Lower leg skin (tissue), 4 donors: ENCODE results near the gene DNAH8. TPM values are rescaled to one million over a fixed set of nuclear protein-coding genes. Genes with fewer than 3 reads are reported as not detected.

Source experiments
- DNase-seq, 2 donors: peaks; one replicate each; pipeline ENCODE4 v3.0.0-alpha.2; 2019; ENCODE audit warnings: low spot score in 2 of 2
- H3K4me3 ChIP-seq: fragments of 200-600 bp; sonication (generic); 2 replicates; pipeline ENCODE4 v1.5.1; 2017; ENCODE audit warnings: mild to moderate bottlenecking, low read depth; ENCODE audit not compliant: poor library complexity, severe bottlenecking
- CTCF ChIP-seq, 3 donors: fragments of 450-650 bp; IDR thresholded peaks; one replicate each; pipeline ENCODE4 v1.5.1; 2016; ENCODE audit warnings: antibody characterized with exemption in 3 of 3, mild to moderate bottlenecking in 3 of 3, moderate library complexity in 2 of 3
- POLR2A ChIP-seq, 2 donors: fragments of 450-650 bp; IDR thresholded peaks; one replicate each; pipeline ENCODE4 v1.6.1; 2016 to 2017; ENCODE audit warnings: antibody characterized with exemption in 2 of 2, mild to moderate bottlenecking in 1 of 2, moderate library complexity in 1 of 2
- WGBS, 2 donors: methylation state at CpG; one replicate each; pipeline ENCODE4 v1.1.5; 2018; 5-methylcytosine and 5-hydroxymethylcytosine counted together
- intact Hi-C: fragments of 100-400 bp; cut with DNase I; formaldehyde crosslinking; loops from one replicate; pipeline ENCODE4 v1.15.0; 2023; ENCODE audit warnings: low total_unique reads
- total RNA-seq, 4 donors: library from RNA; depleted of rRNA; stranded (reverse); fragments of >200 nt; gene quantifications; one replicate each; pipeline ENCODE4 v1.1.0, GENCODE V29; 2016

The DNAH8 gene
- total RNA-seq, 4 donors from 2014 or later: 0.02 to 0.19 (median 0.08) TPM

GRCh38 chr6:39056191-39056590, 341.1 kb downstream of the DNAH8 start:
- intact Hi-C loops: no loop called here

GRCh38 chr6:39056681-39057080, 341.6 kb downstream of the DNAH8 start:
- H3K4me3 ChIP-seq: no peak overlapping the region
- WGBS, 2 donors: 86 to 87% methylated on average over 9 of the region's 9 CpGs
- DNase-seq: no peak
- intact Hi-C loops: no loop called here
- TF ChIP-seq POLR2A (IDR thresholded peaks at IDR 0.05) (no peak), CTCF (IDR thresholded peaks at IDR 0.05) (no peak)

More at GRCh38 chr6:39056191-39056590, 341.1 kb downstream of the DNAH8 start:
- TF ChIP-seq POLR2A (IDR thresholded peaks at IDR 0.05): no peak
- TF ChIP-seq CTCF (IDR thresholded peaks at IDR 0.05): no peak
- WGBS, 2 donors: 78 to 95% methylated on average over 5 of the region's 5 CpGs
- no peak overlapping the region for H3K4me3 ChIP-seq
- no peak for DNase-seq

GRCh38 chr6:39057251-39058155, 342.4 kb downstream of the DNAH8 start:
- no peak for TF ChIP-seq CTCF (IDR thresholded peaks at IDR 0.05)
- TF ChIP-seq POLR2A (IDR thresholded peaks at IDR 0.05): no peak
- 51 to 55% methylated on average over 11 to 13 of the region's 17 CpGs for WGBS, 2 donors
- DNase-seq: no peak
- intact Hi-C loops: no loop called here
- no peak overlapping the region for H3K4me3 ChIP-seq

GRCh38 chr6:39058471-39059147, 343.5 kb downstream of the DNAH8 start:
- TF ChIP-seq CTCF (IDR thresholded peaks at IDR 0.05): no peak
- no peak for TF ChIP-seq POLR2A (IDR thresholded peaks at IDR 0.05)
- no peak overlapping the region for H3K4me3 ChIP-seq
- WGBS, 2 donors: 80 to 82% methylated on average over 6 of the region's 6 CpGs
- no peak for DNase-seq
- intact Hi-C loops: no loop called here

- TF ChIP-seq POLR2A (IDR thresholded peaks at IDR 0.05) (no peak), CTCF (IDR thresholded peaks at IDR 0.05) (no peak)
- no peak for DNase-seq
- H3K4me3 ChIP-seq: no peak overlapping the region
- intact Hi-C loops: no loop called here
- 60 to 66% methylated on average over 14 of the region's 14 CpGs for WGBS, 2 donors
Measured at GRCh38 chr6:39059496-39060310, 344.6 kb downstream of the DNAH8 start.
